C4-2B (cell line): ENCODE data around the gene DUSP5.
A peak's percentile ranks its signal among the peaks of the same experiment; 100 is the strongest.
"Not testable (repeated sequence)": the region's sequence is repeated elsewhere in the genome, so short reads cannot be mapped to it uniquely, and the experiment has no call there.

Experiments used
- H3K27ac ChIP-seq: fragments of 450-650 bp; 2 replicates; pipeline ENCODE4 v1.5.1; 2017
- CTCF ChIP-seq: fragments of 450-650 bp; conservative IDR thresholded peaks from 2 replicates; pipeline ENCODE4 v1.5.1; 2017; ENCODE audit warnings: mild to moderate bottlenecking
- ZFX ChIP-seq: fragments of 450-650 bp; IDR thresholded peaks from 2 replicates; pipeline ENCODE4 v1.6.1; 2017

DUSP5 gene

DNA sequence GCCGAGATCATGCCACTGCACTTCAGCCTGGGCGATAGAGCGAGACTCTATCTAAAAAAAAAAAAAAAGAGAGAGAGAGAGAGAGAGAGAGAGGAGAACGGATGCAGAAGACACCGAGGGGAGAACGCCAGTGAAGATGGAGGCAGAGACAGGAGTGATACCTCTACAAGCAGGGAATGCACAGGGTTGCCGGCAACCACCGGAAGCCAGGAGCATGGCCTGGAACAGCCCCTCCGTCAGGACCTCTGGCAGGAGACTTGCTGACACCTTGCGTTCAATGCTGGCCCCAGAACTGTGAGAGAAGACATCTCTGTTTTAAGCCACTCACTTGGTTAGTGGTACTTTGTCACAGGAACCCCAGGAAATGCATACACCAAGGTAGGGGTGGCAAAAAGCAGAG, 38.1 kb upstream of the DUSP5 start:
- TF ChIP-seq CTCF, result no peak
- no peak for TF ChIP-seq ZFX
- peak overlapping the region; percentile 31 for H3K27ac ChIP-seq

DNA sequence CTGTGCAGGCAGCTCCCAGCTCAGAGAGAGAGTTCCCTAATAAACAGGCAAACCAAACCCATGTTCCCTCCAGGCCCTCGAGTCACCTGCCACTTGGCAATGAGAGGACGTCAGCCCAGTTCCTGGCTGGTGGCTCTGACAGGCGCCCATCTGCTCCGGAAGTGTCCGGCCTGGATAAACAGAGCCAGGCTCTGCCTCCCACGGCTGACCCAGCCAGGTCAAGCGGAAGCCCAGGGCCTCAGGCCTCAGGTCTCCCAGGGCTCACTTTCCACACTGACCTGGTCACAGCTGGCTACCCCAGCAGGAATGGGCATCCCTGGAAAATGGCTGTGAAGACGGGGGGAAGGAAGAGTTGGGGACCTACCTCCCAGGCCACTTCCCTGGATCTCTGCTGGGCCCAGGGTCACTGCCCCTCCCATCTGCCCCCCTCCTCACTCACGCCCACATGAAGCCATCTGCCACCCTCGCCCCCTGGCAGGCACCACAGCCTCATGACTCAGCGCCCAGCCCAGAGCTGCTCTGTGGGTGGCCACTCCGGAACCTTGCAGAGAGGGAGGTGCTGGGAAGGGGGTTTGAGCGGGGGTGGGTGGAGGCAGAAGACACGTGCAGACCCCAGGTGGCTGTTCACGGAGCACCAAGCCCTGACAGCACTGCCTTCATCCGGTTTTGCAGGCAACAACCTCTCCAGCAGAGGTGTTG, 37.4 kb upstream of the DUSP5 start:
- H3K27ac ChIP-seq, result peak overlapping the region; percentile 31
- TF ChIP-seq CTCF, result no peak
- no peak for TF ChIP-seq ZFX

GRCh38 chr10:110461088-110461487, 36.6 kb upstream of the DUSP5 start:
- no peak for TF ChIP-seq CTCF
- TF ChIP-seq ZFX, result no peak
- H3K27ac ChIP-seq, result no peak overlapping the region; the same call in 1 of the 2 replicates

DNA sequence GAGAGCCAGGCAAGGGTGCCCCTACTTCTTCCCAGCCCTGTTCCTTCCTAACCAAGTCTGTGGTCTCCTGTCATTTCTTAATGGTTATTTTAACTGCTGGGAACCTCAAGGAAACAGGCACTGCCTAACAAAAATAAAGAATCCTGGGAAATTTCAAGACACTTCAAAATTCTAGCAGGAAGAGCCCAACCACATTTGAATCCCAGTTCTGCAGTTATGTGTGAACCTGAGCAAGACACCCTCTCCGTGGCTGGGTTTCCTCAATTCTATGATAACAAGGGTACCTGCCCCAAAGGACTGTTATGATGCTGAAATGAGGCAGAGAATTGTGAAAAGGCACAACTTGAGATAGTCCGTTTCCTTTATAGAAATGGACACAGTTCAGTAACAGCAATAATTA, 36.2 kb upstream of the DUSP5 start:
- H3K27ac ChIP-seq, result no peak overlapping the region
- TF ChIP-seq CTCF (no peak), ZFX (no peak)

- no peak overlapping the region for H3K27ac ChIP-seq
- TF ChIP-seq CTCF (no peak), ZFX (no peak)
Observed at GRCh38 chr10:110462166-110463095, 35.3 kb upstream of the DUSP5 start.

GRCh38 chr10:110468258-110468657, 29.4 kb upstream of the DUSP5 start:
- not testable (repeated sequence) for H3K27ac ChIP-seq

- H3K27ac ChIP-seq, result not testable (repeated sequence)
Observed at GRCh38 chr10:110470541-110470940, 27.2 kb upstream of the DUSP5 start.

GRCh38 chr10:110471566-110472139, 26.1 kb upstream of the DUSP5 start:
- no peak overlapping the region for H3K27ac ChIP-seq
- TF ChIP-seq CTCF (no peak), ZFX (no peak)
